HG02678 (cell line): ENCODE measurements around the gene TENT4B.

Experiments used
- ATAC-seq: cut with Tn5 transposase; IDR thresholded peaks from one replicate; pipeline ENCODE4 v1.9.1; 2021; ENCODE audit warnings: mild to moderate bottlenecking, moderate library complexity; ENCODE audit not compliant: unreplicated experiment

TENT4B gene

DNA sequence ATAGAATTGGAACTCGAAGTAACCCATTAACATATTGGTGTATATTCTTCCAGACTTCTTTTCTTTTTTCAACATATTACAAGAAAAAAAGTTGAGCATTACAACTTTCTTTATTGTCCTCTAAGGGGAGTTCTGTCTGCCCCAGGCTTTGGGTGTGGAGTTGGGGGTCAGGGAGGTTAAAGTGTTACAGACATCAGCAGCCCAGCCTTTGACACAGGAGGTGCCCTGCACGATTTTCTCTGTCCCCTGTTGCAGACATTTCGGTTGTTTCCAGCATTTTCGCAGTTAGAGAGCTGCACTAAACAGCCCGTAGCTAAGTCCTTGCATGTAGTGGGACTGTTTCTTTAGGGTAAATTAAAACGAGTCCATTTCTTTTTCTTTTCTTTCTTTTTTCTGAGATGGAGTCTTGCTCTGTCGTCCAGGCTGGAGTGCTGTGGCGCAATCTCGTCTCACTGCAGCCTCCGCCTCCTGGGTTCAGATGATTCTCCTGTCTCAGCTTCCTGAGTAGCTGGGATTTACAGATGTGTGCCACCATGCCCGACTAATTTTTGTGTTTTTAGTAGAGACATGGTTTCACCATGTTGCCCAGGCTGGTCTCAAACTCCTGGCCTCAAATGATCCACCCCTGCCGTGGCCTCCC is 99.9 kb downstream of the TENT4B start:
- ATAC-seq: no peak

DNA sequence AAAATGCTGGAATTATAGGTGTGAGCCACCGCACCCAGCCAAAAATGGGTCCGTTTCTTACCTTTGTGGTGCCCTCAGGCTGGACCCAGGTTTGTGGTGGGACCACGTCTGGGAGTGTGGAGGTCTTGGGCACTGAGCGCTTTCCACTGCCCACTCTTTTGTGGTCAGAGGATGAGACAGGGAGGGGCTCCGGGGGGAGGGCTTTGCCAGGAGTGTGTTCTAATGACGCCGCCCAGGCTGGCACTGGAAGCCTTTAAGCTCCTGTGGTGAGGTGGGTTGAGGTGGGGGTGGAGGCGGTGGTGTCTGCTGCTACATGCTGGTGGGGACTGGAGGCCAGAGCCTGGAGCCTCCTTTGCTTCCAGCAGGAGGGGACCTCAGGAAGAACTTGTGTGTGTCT is 100.4 kb downstream of the TENT4B start:
- ATAC-seq: no peak

- no peak for ATAC-seq
These were observed 101.0 kb downstream of the TENT4B start for GRCh38 chr16:50254072-50254471.

- ATAC-seq: no peak
These were observed 102.4 kb downstream of the TENT4B start for GRCh38 chr16:50255538-50255937.

GRCh38 chr16:50256604-50257003 is 103.5 kb downstream of the TENT4B start:
- ATAC-seq: no peak

DNA sequence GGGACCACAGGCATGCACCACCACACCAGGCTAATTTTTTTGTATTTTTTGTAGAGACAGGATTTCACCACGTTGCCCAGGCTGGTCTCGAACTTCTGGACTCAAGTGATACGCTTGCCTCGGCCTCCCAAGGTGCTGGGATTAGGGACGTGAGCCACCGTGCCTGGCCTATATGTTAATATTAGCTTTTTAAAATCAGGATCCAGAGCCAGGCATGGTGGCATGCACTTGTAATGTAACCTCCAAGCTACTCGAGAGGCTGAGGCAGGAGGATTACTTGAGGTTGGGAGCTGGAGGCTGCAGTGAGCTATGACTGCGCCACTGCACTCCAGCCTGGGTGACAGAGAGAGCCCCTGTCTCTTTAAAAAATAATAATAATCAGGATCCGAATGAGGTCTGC is 104.8 kb downstream of the TENT4B start:
- ATAC-seq: no peak

GRCh38 chr16:50259334-50260205 is 106.5 kb downstream of the TENT4B start:
- no peak for ATAC-seq

DNA sequence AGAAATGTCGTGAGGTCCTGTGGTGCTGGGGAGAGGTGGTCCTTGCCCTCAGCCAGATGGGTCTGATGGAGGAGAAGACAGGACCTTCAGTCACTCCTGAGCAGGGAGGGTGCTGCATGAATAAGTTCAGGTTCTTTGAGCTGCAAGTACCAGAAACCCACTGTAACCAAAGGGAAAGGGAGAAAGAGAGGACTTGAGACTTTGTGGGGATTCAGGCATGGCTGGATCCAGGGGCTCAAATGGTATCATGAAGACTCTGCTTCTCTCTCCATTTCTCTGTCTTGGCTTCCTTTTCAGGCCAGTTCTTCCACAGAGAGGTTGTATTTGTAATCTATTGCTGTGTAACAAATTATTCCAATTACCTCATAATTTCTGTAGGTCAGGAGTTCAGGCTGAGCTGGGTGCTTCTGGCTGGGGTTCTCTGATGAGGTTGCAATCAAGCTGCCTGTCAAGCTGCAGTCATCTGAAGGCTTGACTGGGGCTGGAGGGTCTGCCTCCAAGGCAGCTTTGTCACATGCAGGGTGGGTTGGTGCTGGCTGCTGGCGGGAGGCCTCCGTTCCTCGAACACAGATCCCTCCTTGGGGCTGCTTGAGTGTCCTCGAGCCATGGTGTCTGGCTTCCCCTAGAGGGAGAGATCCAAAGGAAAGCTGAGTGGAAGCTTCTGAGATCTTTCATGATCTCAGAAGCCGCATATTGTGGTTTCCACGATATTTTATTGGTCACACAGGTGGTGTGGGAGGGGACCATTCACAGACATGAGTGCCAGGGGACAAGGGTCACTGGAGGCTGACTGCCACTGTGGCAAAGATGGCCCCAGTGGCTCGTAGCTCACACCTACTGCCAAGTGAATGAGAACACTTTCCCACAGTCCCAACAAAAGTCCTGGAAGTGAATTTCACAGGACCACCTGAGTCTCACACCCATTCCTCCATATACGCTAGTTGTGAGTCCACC is 107.4 kb downstream of the TENT4B start:
- ATAC-seq: no peak

DNA sequence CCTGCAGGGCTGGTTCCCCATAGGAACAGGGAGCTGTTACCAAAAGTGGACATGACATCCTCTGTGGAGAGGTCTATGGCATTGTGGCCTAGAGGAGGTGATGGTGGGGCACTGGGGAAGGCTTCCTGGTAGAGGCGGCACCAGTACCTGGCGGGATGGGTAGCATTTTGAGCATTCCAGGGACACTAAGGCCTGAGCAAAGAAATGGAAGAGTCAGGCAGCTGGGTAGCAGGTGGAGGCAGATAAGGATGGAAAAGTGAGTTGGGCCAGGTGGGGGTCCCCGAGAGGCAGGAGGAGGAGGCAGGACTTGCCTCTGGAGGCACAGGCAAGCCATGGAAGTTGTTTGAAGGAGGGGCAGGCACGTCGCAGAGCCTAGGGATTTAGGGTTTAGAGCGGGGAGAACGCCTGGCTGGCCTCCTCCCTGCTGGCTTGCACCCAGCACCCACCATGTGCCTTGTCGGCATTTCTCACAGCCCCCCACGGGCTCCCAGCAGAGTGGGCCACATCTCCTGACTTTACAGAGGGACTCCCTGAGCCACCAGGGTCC is 108.1 kb downstream of the TENT4B start:
- no peak for ATAC-seq

- no peak for ATAC-seq
These were observed 108.7 kb downstream of the TENT4B start for GRCh38 chr16:50261707-50262235.

DNA sequence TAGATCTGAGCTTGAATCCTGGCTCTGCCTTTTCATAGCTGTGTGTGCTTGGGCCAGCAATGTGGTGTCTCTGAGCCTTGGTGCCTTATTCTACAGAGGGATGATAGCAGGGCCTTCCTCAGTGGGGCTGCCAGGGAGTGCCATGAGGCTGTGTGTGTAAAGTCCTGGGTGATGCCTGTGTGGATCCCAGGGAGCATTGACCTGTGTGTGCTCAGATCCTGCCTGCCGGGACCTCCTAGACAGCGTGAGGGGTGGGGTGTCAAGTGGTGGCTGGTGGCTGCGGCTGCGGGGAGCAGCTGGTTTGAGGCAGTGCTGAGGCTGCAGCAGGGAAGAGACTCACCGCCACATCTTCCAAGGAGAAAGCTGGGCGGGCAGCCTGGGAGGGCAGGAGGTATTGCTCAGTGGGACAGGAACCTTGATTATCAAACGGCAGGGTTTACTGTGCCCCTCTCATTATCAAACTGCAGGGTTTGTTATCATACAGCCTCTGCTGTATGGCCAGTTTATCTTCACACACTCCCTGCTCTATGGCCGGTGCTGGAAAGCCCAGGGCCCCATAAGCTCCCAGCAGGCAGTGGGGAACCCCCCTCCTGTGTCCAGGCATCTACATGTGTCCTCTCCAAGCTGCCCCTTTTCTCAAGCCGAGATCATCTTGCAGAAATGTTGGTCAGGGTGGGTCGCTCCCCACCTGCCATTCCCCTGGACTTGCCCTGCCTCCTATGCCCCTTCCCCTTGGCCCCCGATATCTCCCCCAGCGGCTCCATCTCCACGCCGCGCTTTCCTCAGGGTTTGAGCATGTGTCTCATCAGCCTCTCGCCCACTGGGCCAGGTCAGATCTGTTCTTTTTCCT is 110.2 kb downstream of the TENT4B start:
- ATAC-seq: no peak

DNA sequence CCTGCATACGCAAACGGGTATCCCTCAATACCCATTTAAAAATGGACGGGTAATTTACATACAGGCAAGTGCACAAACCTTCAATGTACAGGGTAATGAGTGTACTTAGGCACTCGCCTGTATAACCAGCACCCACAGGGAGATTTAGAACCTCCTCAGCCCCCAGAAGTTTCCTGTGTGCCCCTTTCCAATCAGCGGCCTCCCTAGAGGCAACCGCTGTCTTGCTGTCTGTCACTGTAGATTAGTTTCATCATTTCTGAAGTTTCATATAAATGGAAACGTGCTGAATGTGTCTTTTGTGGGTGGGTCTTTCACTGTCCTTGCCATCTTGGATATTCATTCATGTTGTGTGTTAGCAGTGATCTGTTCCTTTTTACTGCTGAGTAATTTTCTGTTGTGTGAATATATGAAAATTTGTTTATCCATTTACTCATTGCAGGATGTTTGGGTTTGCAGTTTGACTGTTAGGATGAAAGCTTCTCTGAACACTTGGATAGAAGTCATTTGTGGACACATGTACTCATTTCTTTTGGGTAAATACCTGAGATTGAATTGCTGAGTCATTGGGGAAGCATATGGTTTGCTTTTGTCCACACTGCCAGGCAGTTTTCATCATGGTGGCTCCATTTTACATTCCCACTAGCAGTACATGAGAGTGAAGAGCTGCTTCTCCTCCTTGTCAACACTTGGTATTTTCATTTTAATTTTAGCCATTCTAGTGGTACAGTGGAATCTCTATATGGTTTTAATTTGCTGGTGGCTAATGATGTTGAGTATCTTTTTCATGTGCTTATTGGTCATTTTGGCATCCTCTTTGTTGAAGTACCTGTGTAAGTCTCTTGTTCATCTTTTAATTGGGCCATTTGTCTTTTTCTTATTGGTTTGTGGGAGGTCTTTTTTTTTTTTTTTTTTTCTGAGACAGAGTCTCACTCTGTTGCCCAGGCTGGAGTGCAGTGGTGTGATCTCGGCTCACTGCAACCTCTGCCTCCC is 111.1 kb downstream of the TENT4B start:
- peak; percentile 29 for ATAC-seq

GRCh38 chr16:50265260-50265659 is 112.2 kb downstream of the TENT4B start:
- peak; percentile 38 for ATAC-seq

GRCh38 chr16:50265716-50266336 is 112.7 kb downstream of the TENT4B start:
- no peak for ATAC-seq

- ATAC-seq: peak; percentile 85
These were observed 113.4 kb downstream of the TENT4B start, which contains the start of gene ADCY7 for GRCh38 chr16:50266337-50267091. Gene ADCY7 (plus strand): TSS chr16:50266551. CDS start chr16:50288180, 21,629 bp downstream.

DNA sequence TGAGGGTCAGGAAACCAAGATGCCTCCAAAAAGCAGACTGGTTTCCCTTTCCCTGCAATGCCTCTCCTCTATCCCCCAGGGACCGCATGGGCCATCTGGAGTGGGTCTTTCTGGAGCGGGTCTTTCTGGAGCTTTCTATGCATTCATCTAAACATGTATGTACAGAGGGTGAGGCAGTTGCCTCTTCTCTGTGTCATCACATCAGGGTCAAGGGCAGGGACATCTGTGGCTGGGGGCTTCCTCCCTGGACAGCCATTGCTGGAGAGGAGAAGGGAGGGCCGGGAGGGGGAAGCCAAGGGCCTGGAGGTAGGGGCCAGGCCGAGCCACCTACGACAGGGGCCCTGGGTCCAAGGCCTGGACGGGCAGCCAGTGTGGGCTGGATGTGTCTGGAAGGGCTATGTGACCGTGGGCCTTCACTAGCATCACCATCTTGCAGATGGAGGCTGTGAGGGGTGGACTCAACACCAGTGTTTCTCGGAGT is 114.1 kb downstream of the TENT4B start:
- no peak for ATAC-seq

GRCh38 chr16:50267651-50268050 is 114.5 kb downstream of the TENT4B start:
- ATAC-seq: no peak
